T-cell (primary cell): ENCODE data around the gene SYP. TPM values are rescaled to one million over a fixed set of nuclear protein-coding genes. Genes with fewer than 3 reads are reported as not detected.
A peak's percentile ranks its signal among the peaks of the same experiment; 100 is the strongest.

Source experiments
- ATAC-seq, 4 experiments: fragments of 200-7000 bp in 3 of 4; fragments of 150-1000 bp in 1 of 4; cut with Tn5 transposase; replicated peaks in 1 of 4; 1 replicate in 3 of 4; 2 replicates in 1 of 4; pipeline ENCODE4 v1.10.0; 2021; ENCODE audit warnings: moderate library complexity in 3 of 4, mild to moderate bottlenecking in 2 of 4, moderate number of reproducible peaks in 1 of 4
- CTCF ChIA-PET, 2 donors: fragments of 300-600 bp; sonication (Branson Sonifier 250); formaldehyde crosslinking; loops; one replicate each; lab custom pipeline; 2022; ENCODE audit warnings: antibody characterized with exemption in 2 of 2; lab: Charles Lee
- POLR2A ChIA-PET, 2 donors: fragments of 300-600 bp; sonication (Branson Sonifier 250); formaldehyde crosslinking; loops; one replicate each; lab custom pipeline; 2022; ENCODE audit warnings: antibody characterized with exemption in 2 of 2; lab: Charles Lee
- DNase-seq, 35 experiments: peaks; one replicate each; pipeline versions ENCODE4 v3.0.0 to v3.0.0-alpha.2; 2013 to 2023
- H3K27ac ChIP-seq: one replicate; pipeline ENCODE4 v1.5.1; 2013; ENCODE audit warnings: low read length
- H3K27me3 ChIP-seq, 2 experiments: replicated peaks in 1 of 2; 1 replicate in 1 of 2; 2 replicates in 1 of 2; pipeline versions ENCODE4 v1.6.1 to v1.7.0; 2013; ENCODE audit warnings: low read length in 1 of 2, mixed read lengths in 1 of 2; ENCODE audit not compliant: control insufficient read depth in 2 of 2, insufficient read depth in 2 of 2; ENCODE audit errors: extremely low read depth in 1 of 2
- H3K36me3 ChIP-seq, 2 donors: 1 replicate in 1 of 2; 2 replicates in 1 of 2; pipeline versions ENCODE4 v1.6.1 to v1.7.0; 2013; ENCODE audit warnings: low read length in 1 of 2; ENCODE audit not compliant: control insufficient read depth in 2 of 2, insufficient read depth in 1 of 2; ENCODE audit errors: extremely low read depth in 1 of 2
- H3K4me1 ChIP-seq, 2 experiments: 1 replicate in 1 of 2; 2 replicates in 1 of 2; pipeline versions ENCODE4 v1.6.1 to v1.7.0; 2013; ENCODE audit warnings: low read length in 2 of 2, mixed read lengths in 1 of 2; ENCODE audit not compliant: insufficient read depth in 2 of 2, control insufficient read depth in 1 of 2; ENCODE audit errors: extremely low read depth in 1 of 2
- H3K4me3 ChIP-seq, 2 donors: 1 replicate in 1 of 2; 2 replicates in 1 of 2; pipeline versions ENCODE4 v1.5.1 to v1.7.0; 2013; ENCODE audit warnings: mild to moderate bottlenecking in 2 of 2, low read length in 1 of 2, moderate library complexity in 1 of 2; ENCODE audit not compliant: control insufficient read depth in 1 of 2; ENCODE audit errors: extremely low read depth in 1 of 2
- H3K9me3 ChIP-seq: 2 replicates; pipeline ENCODE4 v1.7.0; 2013
- H3K27ac Mint-ChIP-seq, 2 donors: one replicate each; pipeline ENCODE4 v1.8.0; 2020 to 2021; ENCODE audit warnings: mild to moderate bottlenecking in 2 of 2, mixed read lengths in 2 of 2
- H3K27me3 Mint-ChIP-seq, 2 donors: one replicate each; pipeline ENCODE4 v1.8.0; 2021 to 2022; ENCODE audit warnings: mixed read lengths in 2 of 2
- H3K36me3 Mint-ChIP-seq: one replicate; pipeline ENCODE4 v1.8.0; 2021; ENCODE audit warnings: mixed read lengths
- H3K4me1 Mint-ChIP-seq, 3 donors: one replicate each; pipeline ENCODE4 v1.8.0; 2020 to 2022; ENCODE audit warnings: mixed read lengths in 3 of 3, mild to moderate bottlenecking in 1 of 3
- H3K4me3 Mint-ChIP-seq, 3 donors: one replicate each; pipeline ENCODE4 v1.8.0; 2020 to 2022; ENCODE audit warnings: mild to moderate bottlenecking in 3 of 3, mixed read lengths in 3 of 3, moderate library complexity in 3 of 3
- H3K9me3 Mint-ChIP-seq, 3 donors: one replicate each; pipeline ENCODE4 v1.8.0; 2020 to 2022; ENCODE audit warnings: mixed read lengths in 3 of 3
- WGBS: methylation state at CpG from one replicate; pipeline ENCODE4 v1.1.5; 2013; ENCODE audit warnings: missing lambda C conversion rate; ENCODE audit not compliant: insufficient coverage; 5-methylcytosine and 5-hydroxymethylcytosine counted together
- total RNA-seq, 35 experiments: library from RNA in 6 of 35; stranded (reverse) in 6 of 35; fragments of 120-200 nt in 1 of 35; gene quantifications; one replicate each; pipeline versions ENCODE4 v1.2.1 to v1.2.4 and lab custom pipeline; 2013 to 2026

The SYP gene
- total RNA-seq, 5 donors from 2014 or later (not counting 1 experiment from before 2014, with no cell fraction given), result 0.53 to 0.89 (median 0.70) TPM

GRCh38 chrX:49177873-49178480, 22.0 kb downstream of the SYP start:
- H3K36me3 Mint-ChIP-seq, result peaks cover 32% of the 10 kb centered on the region
- H3K36me3 ChIP-seq, result peaks cover 5 to 24% of the 10 kb centered on the region in 2 donors
- WGBS, result 98% methylated on average over 11 of the region's 23 CpGs

GRCh38 chrX:49177338-49177833, 22.6 kb downstream of the SYP start:
- Histone ChIP-seq H3K27ac (no peak overlapping the region), H3K36me3 (peaks cover 5 to 24% of the 10 kb centered on the region in 2 donors), H3K9me3 (no peaks in the 10 kb centered on the region), H3K4me1 (peaks cover 0 to 17% of the 10 kb centered on the region in 2 experiments), H3K27me3 (no peaks in the 10 kb centered on the region), H3K4me3 (no peak overlapping the region)
- H3K36me3 Mint-ChIP-seq, result peaks cover 31% of the 10 kb centered on the region
- ATAC-seq (peak; percentile 62 to 77 (median 72)), DNase-seq (peak in 1 of 35 experiments; percentile 42)
- no peaks in the 10 kb centered on the region for H3K9me3 Mint-ChIP-seq
- CTCF ChIA-PET, result no interaction called here
- POLR2A ChIA-PET, result interaction anchor here in 1 of 2 donors (0.6 kb wide), 1 partner anchor 57 kb away, joined by 3 read pairs; no protein-coding TSS in a partner anchor
- no CpG with 5 or more reads among the region's 4 CpGs for WGBS
- H3K27me3 Mint-ChIP-seq, result no peaks in the 10 kb centered on the region
- peak overlapping the region; percentile 36 to 69 for H3K27ac Mint-ChIP-seq
- H3K4me1 Mint-ChIP-seq, result peaks cover 10 to 29% (median 20%) of the 10 kb centered on the region in 3 donors
- H3K4me3 Mint-ChIP-seq, result no peak overlapping the region

More at GRCh38 chrX:49177873-49178480, 22.0 kb downstream of the SYP start:
- H3K4me3 ChIP-seq, result no peak overlapping the region
- ChIA-PET CTCF (no interaction called here), POLR2A (interaction anchor here in 1 of 2 donors (0.5 to 0.6 kb wide), 2 partner anchors 57 to 186 kb away, joined by 3 read pairs; no protein-coding TSS in a partner anchor)
- no peak overlapping the region for H3K4me3 Mint-ChIP-seq
- H3K9me3 Mint-ChIP-seq, result no peaks in the 10 kb centered on the region
- H3K27me3 Mint-ChIP-seq, result no peaks in the 10 kb centered on the region
- H3K27me3 ChIP-seq, result no peaks in the 10 kb centered on the region
- H3K27ac Mint-ChIP-seq, result peak overlapping the region; percentile 36 to 69
- H3K4me1 Mint-ChIP-seq, result peaks cover 5 to 24% (median 15%) of the 10 kb centered on the region in 3 donors
- no peaks in the 10 kb centered on the region for H3K9me3 ChIP-seq
- no peak overlapping the region for H3K27ac ChIP-seq
- no peak for ATAC-seq
- no peak for DNase-seq
- H3K4me1 ChIP-seq, result peaks cover 0 to 11% of the 10 kb centered on the region in 2 experiments

- H3K4me1 ChIP-seq, result peaks cover 0 to 17% of the 10 kb centered on the region in 2 experiments
- DNase-seq, result no peak
- Mint-ChIP-seq H3K9me3 (no peaks in the 10 kb centered on the region), H3K36me3 (peaks cover 28% of the 10 kb centered on the region), H3K27ac (peak overlapping the region in 1 of 2 donors; percentile 67), H3K4me3 (no peak overlapping the region), H3K4me1 (peaks cover 10 to 31% (median 20%) of the 10 kb centered on the region in 3 donors), H3K27me3 (no peaks in the 10 kb centered on the region)
- ATAC-seq, result no peak
- H3K27me3 ChIP-seq, result no peaks in the 10 kb centered on the region
- ChIA-PET POLR2A (no interaction called here), CTCF (no interaction called here)
- H3K4me3 ChIP-seq, result no peak overlapping the region
- 83% methylated on average over 15 of the region's 27 CpGs for WGBS
- peaks cover 5 to 24% of the 10 kb centered on the region in 2 donors for H3K36me3 ChIP-seq
- no peaks in the 10 kb centered on the region for H3K9me3 ChIP-seq
- no peak overlapping the region for H3K27ac ChIP-seq
These were observed 23.3 kb downstream of the SYP start for GRCh38 chrX:49176421-49177326.

GRCh38 chrX:49175435-49176274, 24.3 kb downstream of the SYP start:
- H3K4me1 ChIP-seq, result peaks cover 0 to 20% of the 10 kb centered on the region in 2 experiments
- ATAC-seq (no peak), DNase-seq (no peak)
- no peaks in the 10 kb centered on the region for H3K9me3 Mint-ChIP-seq
- H3K4me1 Mint-ChIP-seq, result peaks cover 10 to 31% (median 20%) of the 10 kb centered on the region in 3 donors
- H3K36me3 Mint-ChIP-seq, result peaks cover 25% of the 10 kb centered on the region
- H3K27ac ChIP-seq, result no peak overlapping the region
- CTCF ChIA-PET, result no interaction called here
- WGBS, result 100% methylated on average over 14 of the region's 43 CpGs
- H3K4me3 ChIP-seq, result no peak overlapping the region
- no peaks in the 10 kb centered on the region for H3K27me3 ChIP-seq
- H3K27me3 Mint-ChIP-seq, result no peaks in the 10 kb centered on the region
- H3K27ac Mint-ChIP-seq, result peak overlapping the region in 1 of 2 donors; percentile 36
- H3K9me3 ChIP-seq, result no peaks in the 10 kb centered on the region
- peak overlapping the region in 1 of 3 donors; percentile 3 for H3K4me3 Mint-ChIP-seq
- H3K36me3 ChIP-seq, result peaks cover 5 to 24% of the 10 kb centered on the region in 2 donors
- POLR2A ChIA-PET, result no interaction called here

GRCh38 chrX:49174723-49175122, 25.3 kb downstream of the SYP start:
- Histone ChIP-seq H3K4me3 (no peak overlapping the region), H3K27ac (no peak overlapping the region), H3K27me3 (no peaks in the 10 kb centered on the region), H3K4me1 (peaks cover 0 to 20% of the 10 kb centered on the region in 2 experiments), H3K9me3 (no peaks in the 10 kb centered on the region), H3K36me3 (peaks cover 5 to 24% of the 10 kb centered on the region in 2 donors)
- Mint-ChIP-seq H3K27ac (no peak overlapping the region), H3K27me3 (no peaks in the 10 kb centered on the region), H3K9me3 (no peaks in the 10 kb centered on the region), H3K36me3 (peaks cover 20% of the 10 kb centered on the region), H3K4me3 (no peak overlapping the region), H3K4me1 (peaks cover 10 to 31% (median 20%) of the 10 kb centered on the region in 3 donors)
- no CpG with 5 or more reads among the region's 3 CpGs for WGBS
- CTCF ChIA-PET, result no interaction called here
- POLR2A ChIA-PET, result no interaction called here
- DNase-seq (no peak), ATAC-seq (no peak)
